ENCODE results near the gene TNNC1.

Gene TNNC1

GRCh38 chr3:52401551-52401950 is 52.3 kb downstream of the TNNC1 start:
- DNase-seq (ENCODE audit: low spot score) = no peak

All from putamen (tissue), 1 donor.